ENCODE results near the gene TBC1D22A. TPM values are rescaled to one million over a fixed set of nuclear protein-coding genes. Genes with fewer than 3 reads are reported as not detected.
"Not testable (repeated sequence)": the region's sequence is repeated elsewhere in the genome, so short reads cannot be mapped to it uniquely, and the experiment has no call there.

The TBC1D22A gene
- polyA plus RNA-seq, 2 donors, result 15.1 to 17.4 TPM

DNA sequence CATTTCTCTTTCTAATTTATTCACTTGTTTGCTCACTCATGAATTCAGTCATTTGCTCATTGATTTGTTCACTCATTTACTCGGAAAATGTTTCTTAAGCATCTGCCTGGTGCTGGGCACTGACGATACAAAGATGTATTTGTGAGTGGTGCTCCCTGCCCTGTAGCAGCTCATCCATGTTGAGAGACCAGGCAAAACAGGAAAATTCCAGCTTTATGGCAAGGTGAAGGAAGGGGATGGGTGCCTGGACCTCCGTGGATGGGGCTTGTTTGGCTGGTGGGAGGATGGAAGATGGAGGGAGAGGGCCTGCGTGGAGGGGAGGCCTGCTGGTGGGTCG is 53.1 kb downstream of the TBC1D22A start:
- Histone ChIP-seq H3K36me3 (ENCODE audit: control insufficient read depth in 2 of 2, insufficient read depth in 2 of 2, low read length in 1 of 2) (peaks cover 0 to 7% of the 10 kb centered on the region in 2 donors), H3K9me3 (ENCODE audit: control insufficient read depth in 2 of 2, insufficient read depth in 1 of 2, low read depth in 1 of 2, low read length in 1 of 2) (no peaks in the 10 kb centered on the region), H3K4me1 (ENCODE audit: control insufficient read depth in 2 of 2, insufficient read depth in 2 of 2, low read length in 1 of 2) (peaks cover 0 to 3% of the 10 kb centered on the region in 2 donors), H3K27me3 (ENCODE audit: control insufficient read depth in 1 of 2, insufficient read depth in 2 of 2, low read length in 2 of 2) (no peaks in the 10 kb centered on the region), H3K27ac (ENCODE audit: low read depth in 2 of 2, low read length in 1 of 2) (no peak overlapping the region), H3K4me3 (ENCODE audit: low read depth in 1 of 2, low read length in 2 of 2) (no peak overlapping the region)
- 71 to 86% methylated on average over 5 of the region's 5 CpGs for WGBS, 2 donors

- H3K4me3 ChIP-seq (ENCODE audit: low read depth in 1 of 2, low read length in 2 of 2), result no peak overlapping the region
- H3K4me1 ChIP-seq (ENCODE audit: control insufficient read depth in 2 of 2, insufficient read depth in 2 of 2, low read length in 1 of 2), result peaks cover 0 to 3% of the 10 kb centered on the region in 2 donors
- 59 to 67% methylated on average over 15 of the region's 15 CpGs for WGBS, 2 donors
- H3K27me3 ChIP-seq (ENCODE audit: control insufficient read depth in 1 of 2, insufficient read depth in 2 of 2, low read length in 2 of 2), result no peaks in the 10 kb centered on the region
- peaks cover 0 to 3% of the 10 kb centered on the region in 2 donors for H3K36me3 ChIP-seq (ENCODE audit: control insufficient read depth in 2 of 2, insufficient read depth in 2 of 2, low read length in 1 of 2)
- H3K27ac ChIP-seq (ENCODE audit: low read depth in 2 of 2, low read length in 1 of 2), result no peak overlapping the region
- no peaks in the 10 kb centered on the region for H3K9me3 ChIP-seq (ENCODE audit: control insufficient read depth in 2 of 2, insufficient read depth in 1 of 2, low read depth in 1 of 2, low read length in 1 of 2)
Observed at GRCh38 chr22:46815896-46816731, 53.7 kb downstream of the TBC1D22A start.

- H3K4me3 ChIP-seq (ENCODE audit: low read depth in 1 of 2, low read length in 2 of 2); H3K4me1 ChIP-seq (ENCODE audit: control insufficient read depth in 2 of 2, insufficient read depth in 2 of 2, low read length in 1 of 2); H3K27ac ChIP-seq (ENCODE audit: low read depth in 2 of 2, low read length in 1 of 2); H3K27me3 ChIP-seq (ENCODE audit: control insufficient read depth in 1 of 2, insufficient read depth in 2 of 2, low read length in 2 of 2); H3K36me3 ChIP-seq (ENCODE audit: control insufficient read depth in 2 of 2, insufficient read depth in 2 of 2, low read length in 1 of 2); H3K9me3 ChIP-seq (ENCODE audit: control insufficient read depth in 2 of 2, insufficient read depth in 1 of 2, low read depth in 1 of 2, low read length in 1 of 2): not testable (repeated sequence)
- 98% methylated on average over 4 of the region's 4 CpGs for WGBS, 2 donors
Observed at GRCh38 chr22:46817390-46817789, 54.9 kb downstream of the TBC1D22A start.

GRCh38 chr22:46823248-46823647 is 60.8 kb downstream of the TBC1D22A start:
- H3K4me1 ChIP-seq (ENCODE audit: control insufficient read depth in 2 of 2, insufficient read depth in 2 of 2, low read length in 1 of 2), result peaks cover 0 to 3% of the 10 kb centered on the region in 2 donors
- H3K9me3 ChIP-seq (ENCODE audit: control insufficient read depth in 2 of 2, insufficient read depth in 1 of 2, low read depth in 1 of 2, low read length in 1 of 2), result no peaks in the 10 kb centered on the region
- H3K27ac ChIP-seq (ENCODE audit: low read depth in 2 of 2, low read length in 1 of 2), result no peak overlapping the region
- H3K27me3 ChIP-seq (ENCODE audit: control insufficient read depth in 1 of 2, insufficient read depth in 2 of 2, low read length in 2 of 2), result no peaks in the 10 kb centered on the region
- no peak overlapping the region for H3K4me3 ChIP-seq (ENCODE audit: low read depth in 1 of 2, low read length in 2 of 2)
- 93 to 98% methylated on average over 8 of the region's 8 CpGs for WGBS, 2 donors
- H3K36me3 ChIP-seq (ENCODE audit: control insufficient read depth in 2 of 2, insufficient read depth in 2 of 2, low read length in 1 of 2), result peaks cover 0 to 6% of the 10 kb centered on the region in 2 donors

- Histone ChIP-seq H3K4me3 (ENCODE audit: low read depth in 1 of 2, low read length in 2 of 2) (no peak overlapping the region), H3K27ac (ENCODE audit: low read depth in 2 of 2, low read length in 1 of 2) (no peak overlapping the region), H3K4me1 (ENCODE audit: control insufficient read depth in 2 of 2, insufficient read depth in 2 of 2, low read length in 1 of 2) (peaks cover 0 to 6% of the 10 kb centered on the region in 2 donors), H3K36me3 (ENCODE audit: control insufficient read depth in 2 of 2, insufficient read depth in 2 of 2, low read length in 1 of 2) (peaks cover 0 to 6% of the 10 kb centered on the region in 2 donors), H3K27me3 (ENCODE audit: control insufficient read depth in 1 of 2, insufficient read depth in 2 of 2, low read length in 2 of 2) (no peaks in the 10 kb centered on the region), H3K9me3 (ENCODE audit: control insufficient read depth in 2 of 2, insufficient read depth in 1 of 2, low read depth in 1 of 2, low read length in 1 of 2) (no peaks in the 10 kb centered on the region)
- WGBS, 2 donors, result 95 to 96% methylated on average over 13 of the region's 13 CpGs
Observed at GRCh38 chr22:46823654-46824053, 61.2 kb downstream of the TBC1D22A start.

GRCh38 chr22:46824344-46824909 is 62.0 kb downstream of the TBC1D22A start:
- Histone ChIP-seq H3K4me1 (ENCODE audit: control insufficient read depth in 2 of 2, insufficient read depth in 2 of 2, low read length in 1 of 2) (peaks cover 0 to 10% of the 10 kb centered on the region in 2 donors), H3K27me3 (ENCODE audit: control insufficient read depth in 1 of 2, insufficient read depth in 2 of 2, low read length in 2 of 2) (no peaks in the 10 kb centered on the region), H3K4me3 (ENCODE audit: low read depth in 1 of 2, low read length in 2 of 2) (no peak overlapping the region), H3K27ac (ENCODE audit: low read depth in 2 of 2, low read length in 1 of 2) (no peak overlapping the region), H3K9me3 (ENCODE audit: control insufficient read depth in 2 of 2, insufficient read depth in 1 of 2, low read depth in 1 of 2, low read length in 1 of 2) (no peaks in the 10 kb centered on the region), H3K36me3 (ENCODE audit: control insufficient read depth in 2 of 2, insufficient read depth in 2 of 2, low read length in 1 of 2) (peaks cover 0 to 6% of the 10 kb centered on the region in 2 donors)
- 90 to 91% methylated on average over 9 of the region's 9 CpGs for WGBS, 2 donors

DNA sequence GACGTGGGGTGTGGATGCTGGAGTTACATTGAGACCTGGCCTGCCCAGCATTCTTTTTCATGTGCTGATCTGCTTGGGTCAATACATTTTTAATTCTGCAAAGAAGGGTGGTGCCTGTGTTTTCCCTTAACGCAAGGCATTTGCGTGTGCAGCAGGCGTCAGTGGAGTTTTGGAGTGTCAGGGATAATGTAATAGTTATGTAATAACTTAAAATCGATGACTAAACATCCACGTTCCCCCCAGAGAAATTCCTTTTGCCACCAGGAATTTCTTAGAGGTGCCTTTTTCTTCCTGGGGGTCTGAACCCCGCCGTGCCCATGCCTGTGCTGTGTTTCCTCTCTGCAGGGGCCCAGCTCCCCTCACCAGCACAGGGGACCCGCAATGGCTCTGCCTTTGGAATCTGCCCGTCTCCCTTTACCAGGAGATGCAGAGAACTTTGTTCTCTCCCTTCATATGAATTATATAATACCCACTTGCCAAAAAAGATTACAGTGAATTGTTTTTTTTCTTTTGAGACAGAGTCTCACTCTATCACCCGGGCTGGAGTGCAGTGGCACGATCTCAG is 62.6 kb downstream of the TBC1D22A start:
- peaks cover 0 to 6% of the 10 kb centered on the region in 2 donors for H3K36me3 ChIP-seq (ENCODE audit: control insufficient read depth in 2 of 2, insufficient read depth in 2 of 2, low read length in 1 of 2)
- no peak overlapping the region for H3K4me3 ChIP-seq (ENCODE audit: low read depth in 1 of 2, low read length in 2 of 2)
- H3K27ac ChIP-seq (ENCODE audit: low read depth in 2 of 2, low read length in 1 of 2), result no peak overlapping the region
- H3K4me1 ChIP-seq (ENCODE audit: control insufficient read depth in 2 of 2, insufficient read depth in 2 of 2, low read length in 1 of 2), result peaks cover 0 to 14% of the 10 kb centered on the region in 2 donors
- no peaks in the 10 kb centered on the region for H3K27me3 ChIP-seq (ENCODE audit: control insufficient read depth in 1 of 2, insufficient read depth in 2 of 2, low read length in 2 of 2)
- no peaks in the 10 kb centered on the region for H3K9me3 ChIP-seq (ENCODE audit: control insufficient read depth in 2 of 2, insufficient read depth in 1 of 2, low read depth in 1 of 2, low read length in 1 of 2)
- WGBS, 2 donors, result 89 to 92% methylated on average over 12 of the region's 12 CpGs

GRCh38 chr22:46826438-46827135 is 64.1 kb downstream of the TBC1D22A start:
- Histone ChIP-seq H3K4me1 (ENCODE audit: control insufficient read depth in 2 of 2, insufficient read depth in 2 of 2, low read length in 1 of 2) (peaks cover 0 to 20% of the 10 kb centered on the region in 2 donors), H3K4me3 (ENCODE audit: low read depth in 1 of 2, low read length in 2 of 2) (no peak overlapping the region)
- WGBS, 2 donors, result 92 to 94% methylated on average over 15 of the region's 15 CpGs

DNA sequence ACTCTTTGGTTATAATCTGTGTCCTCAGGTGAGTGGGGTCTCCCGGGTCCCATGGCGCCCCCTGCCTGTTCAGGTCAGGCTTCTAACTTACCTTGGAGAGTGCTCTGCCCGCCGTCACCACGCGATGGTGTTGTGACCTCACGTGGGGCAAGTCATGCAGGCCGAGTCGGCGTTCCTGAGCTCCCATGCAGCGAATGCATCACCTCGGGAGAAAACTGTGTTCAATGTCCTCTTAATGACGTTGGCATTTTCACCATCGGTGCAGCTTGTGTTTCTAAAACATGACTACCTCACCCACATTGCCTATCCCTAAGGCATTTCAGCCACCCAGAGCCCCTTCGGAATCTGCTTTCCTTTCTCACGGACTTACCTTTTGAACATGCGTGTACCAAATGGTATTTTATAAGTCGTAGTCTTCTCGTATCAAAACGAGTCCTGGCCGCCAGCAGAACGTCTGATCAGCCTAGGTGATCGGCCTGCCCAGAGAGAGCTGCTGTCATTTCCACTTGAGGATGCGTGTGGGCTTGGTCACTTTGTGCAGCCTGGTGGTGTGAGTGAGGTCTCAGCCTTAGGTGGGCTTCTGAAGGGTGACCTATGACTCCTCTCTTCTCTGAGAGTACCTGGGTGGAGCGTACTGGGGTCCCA is 64.8 kb downstream of the TBC1D22A start:
- Histone ChIP-seq H3K27ac (ENCODE audit: low read depth in 2 of 2, low read length in 1 of 2) (no peak overlapping the region), H3K36me3 (ENCODE audit: control insufficient read depth in 2 of 2, insufficient read depth in 2 of 2, low read length in 1 of 2) (peaks cover 0 to 6% of the 10 kb centered on the region in 2 donors), H3K4me3 (ENCODE audit: low read depth in 1 of 2, low read length in 2 of 2) (no peak overlapping the region), H3K4me1 (ENCODE audit: control insufficient read depth in 2 of 2, insufficient read depth in 2 of 2, low read length in 1 of 2) (peaks cover 0 to 20% of the 10 kb centered on the region in 2 donors), H3K27me3 (ENCODE audit: control insufficient read depth in 1 of 2, insufficient read depth in 2 of 2, low read length in 2 of 2) (no peaks in the 10 kb centered on the region), H3K9me3 (ENCODE audit: control insufficient read depth in 2 of 2, insufficient read depth in 1 of 2, low read depth in 1 of 2, low read length in 1 of 2) (no peaks in the 10 kb centered on the region)
- 91 to 93% methylated on average over 25 of the region's 25 CpGs for WGBS, 2 donors

More at GRCh38 chr22:46826438-46827135, 64.1 kb downstream of the TBC1D22A start:
- peaks cover 0 to 6% of the 10 kb centered on the region in 2 donors for H3K36me3 ChIP-seq (ENCODE audit: control insufficient read depth in 2 of 2, insufficient read depth in 2 of 2, low read length in 1 of 2)
- H3K9me3 ChIP-seq (ENCODE audit: control insufficient read depth in 2 of 2, insufficient read depth in 1 of 2, low read depth in 1 of 2, low read length in 1 of 2), result no peaks in the 10 kb centered on the region
- H3K27ac ChIP-seq (ENCODE audit: low read depth in 2 of 2, low read length in 1 of 2), result no peak overlapping the region
- no peaks in the 10 kb centered on the region for H3K27me3 ChIP-seq (ENCODE audit: control insufficient read depth in 1 of 2, insufficient read depth in 2 of 2, low read length in 2 of 2)
